HG03025 (cell line): ENCODE results near the gene AOPEP.

Source experiments
- ATAC-seq: cut with Tn5 transposase; IDR thresholded peaks from one replicate; pipeline ENCODE4 v1.9.1; 2021; ENCODE audit warnings: mild to moderate bottlenecking, moderate library complexity; ENCODE audit not compliant: unreplicated experiment, low FRiP score

The AOPEP gene

DNA sequence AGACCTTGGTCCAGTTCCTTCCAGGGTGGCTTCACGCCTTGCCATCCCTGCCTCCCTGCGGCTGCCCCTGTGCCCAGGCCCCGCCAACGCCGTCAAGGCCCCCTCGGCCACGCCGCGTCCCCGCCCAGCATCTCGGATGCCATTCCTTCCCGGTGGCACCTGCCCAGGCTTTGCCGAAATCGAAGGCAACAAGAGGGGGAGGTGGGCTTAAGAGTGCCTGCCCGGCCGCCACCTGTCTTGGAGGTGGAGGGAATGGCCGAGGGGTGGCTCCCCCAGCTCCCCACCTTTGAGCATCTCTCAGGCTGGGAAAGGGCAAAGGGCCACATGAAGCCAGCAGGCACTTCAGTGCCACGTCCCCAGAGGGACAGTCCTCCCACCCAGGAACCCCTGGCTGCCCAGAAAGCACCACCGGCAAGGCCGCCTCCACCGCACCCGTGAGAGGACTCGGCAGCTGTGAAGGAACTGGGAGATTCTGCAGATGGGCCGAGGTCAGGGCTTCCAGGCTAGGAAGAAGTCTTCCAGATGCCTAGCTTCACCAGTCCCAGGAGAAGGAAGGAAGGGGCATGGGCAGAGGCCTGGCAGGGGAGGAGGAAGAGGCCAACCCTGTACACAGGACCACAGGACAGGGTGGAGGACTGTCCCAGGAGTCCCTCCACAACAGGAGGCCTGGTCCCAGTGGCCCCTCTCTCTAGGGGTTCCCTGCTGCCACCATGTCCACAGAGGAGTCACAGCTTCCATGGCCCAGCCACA lies 373.0 kb downstream of the AOPEP start:
- no peak for ATAC-seq

DNA sequence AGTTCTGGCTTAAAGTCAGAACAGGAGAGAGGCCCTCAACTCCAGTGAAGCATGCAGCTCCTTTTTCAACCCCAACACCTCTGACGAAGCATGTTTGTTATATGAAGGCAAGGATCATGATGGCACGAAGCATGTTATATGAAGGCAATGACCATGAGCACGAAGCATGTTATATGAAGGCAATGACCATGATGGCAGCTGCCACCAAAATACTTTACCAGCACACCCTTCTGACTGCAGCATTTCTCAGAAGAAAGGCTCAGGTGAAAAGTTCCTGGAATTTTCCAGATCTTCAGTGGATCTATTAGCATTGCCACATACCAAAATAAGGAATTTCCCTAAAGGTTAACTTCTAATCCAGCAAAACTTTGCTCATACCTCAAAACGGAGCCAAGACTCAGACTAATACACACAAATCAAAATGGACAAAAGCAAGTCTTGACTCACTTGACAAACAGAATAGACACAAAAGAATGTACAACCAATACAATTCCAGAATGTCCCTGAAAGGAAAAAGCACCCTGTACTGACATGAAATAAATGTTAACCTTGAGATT lies 373.6 kb downstream of the AOPEP start:
- ATAC-seq = no peak

DNA sequence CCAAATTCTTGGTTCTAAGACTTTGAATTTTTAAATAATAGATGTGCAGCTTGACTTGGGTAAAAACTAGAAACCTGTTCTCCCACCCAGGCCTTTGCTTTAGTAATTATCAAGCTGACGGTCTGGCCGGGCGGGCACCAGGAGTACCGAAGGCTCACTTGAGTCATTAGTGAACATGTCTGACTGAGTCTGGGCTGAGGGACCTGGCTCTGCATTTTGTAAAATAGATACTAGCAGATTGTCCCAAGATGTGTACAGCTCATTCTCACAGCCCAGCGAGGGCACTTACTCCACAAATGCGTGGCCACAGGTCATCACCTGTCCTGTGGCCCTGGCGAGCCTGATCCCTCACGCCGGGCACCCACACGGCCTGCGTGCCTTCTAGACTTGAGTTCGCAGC lies 374.8 kb downstream of the AOPEP start:
- ATAC-seq = no peak

DNA sequence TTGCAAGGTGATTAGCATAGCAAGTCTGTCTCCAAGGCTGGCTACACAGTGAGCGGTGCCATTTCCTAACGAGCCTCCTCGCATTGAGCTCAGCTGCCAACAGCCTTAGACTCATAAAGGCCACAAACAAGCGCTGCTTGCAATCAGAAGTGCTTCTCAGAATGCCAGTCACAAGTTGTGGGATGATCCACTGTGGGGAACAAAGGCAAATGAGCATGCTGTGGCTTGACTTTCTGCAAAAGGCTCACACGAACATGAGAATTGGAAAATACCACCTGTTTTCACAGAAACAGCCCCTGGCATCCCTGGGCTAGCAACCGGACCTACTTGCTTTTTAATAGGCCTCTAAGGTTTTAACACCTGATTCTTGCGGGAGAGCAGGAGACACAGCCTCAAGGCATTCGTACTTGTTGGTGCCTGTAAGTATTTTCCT lies 375.5 kb downstream of the AOPEP start:
- no peak for ATAC-seq

DNA sequence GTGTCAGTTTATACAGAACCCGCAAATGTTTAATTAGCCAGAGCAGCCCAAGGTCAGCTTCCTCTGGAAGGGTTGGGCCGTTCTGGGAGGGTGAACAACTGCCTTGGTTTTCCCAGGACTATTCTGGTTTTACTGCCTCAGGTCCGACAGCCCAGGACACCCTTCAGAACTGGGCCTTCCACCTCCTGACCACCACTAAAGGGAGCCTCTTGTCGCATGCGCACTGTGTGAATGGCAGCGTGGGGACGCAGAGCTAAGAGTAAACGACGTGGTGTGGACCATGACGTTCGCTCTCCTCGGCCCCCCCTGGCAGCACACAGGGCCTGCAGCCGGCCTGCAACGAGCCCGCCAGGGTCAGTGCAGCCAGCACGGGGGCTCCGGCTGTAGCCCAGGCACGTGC lies 376.1 kb downstream of the AOPEP start:
- ATAC-seq = no peak

DNA sequence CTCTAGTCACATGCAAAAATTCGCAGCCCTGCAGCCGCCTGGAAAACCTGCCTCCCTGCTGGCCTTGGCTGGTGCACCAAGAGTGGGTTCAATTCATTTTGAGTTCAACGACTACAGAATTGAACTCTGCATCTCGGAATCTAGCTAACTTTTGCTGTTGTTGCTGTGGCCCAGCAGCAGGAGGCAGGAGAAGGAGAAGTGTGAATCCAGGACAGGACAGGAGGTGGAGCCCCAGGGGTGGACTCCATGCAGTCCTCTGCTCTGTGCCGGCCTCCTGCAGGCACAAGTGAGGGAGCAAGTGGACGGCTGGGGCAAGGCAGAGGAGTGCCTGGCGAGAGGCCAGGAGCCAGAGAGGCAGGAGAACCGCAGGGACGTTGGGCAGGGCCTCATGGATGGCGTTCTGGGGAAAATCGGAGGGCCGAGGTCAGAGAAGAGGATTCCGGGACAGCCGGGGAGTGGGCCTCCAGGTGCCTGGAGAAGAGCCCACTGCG lies 376.8 kb downstream of the AOPEP start:
- no peak for ATAC-seq

DNA sequence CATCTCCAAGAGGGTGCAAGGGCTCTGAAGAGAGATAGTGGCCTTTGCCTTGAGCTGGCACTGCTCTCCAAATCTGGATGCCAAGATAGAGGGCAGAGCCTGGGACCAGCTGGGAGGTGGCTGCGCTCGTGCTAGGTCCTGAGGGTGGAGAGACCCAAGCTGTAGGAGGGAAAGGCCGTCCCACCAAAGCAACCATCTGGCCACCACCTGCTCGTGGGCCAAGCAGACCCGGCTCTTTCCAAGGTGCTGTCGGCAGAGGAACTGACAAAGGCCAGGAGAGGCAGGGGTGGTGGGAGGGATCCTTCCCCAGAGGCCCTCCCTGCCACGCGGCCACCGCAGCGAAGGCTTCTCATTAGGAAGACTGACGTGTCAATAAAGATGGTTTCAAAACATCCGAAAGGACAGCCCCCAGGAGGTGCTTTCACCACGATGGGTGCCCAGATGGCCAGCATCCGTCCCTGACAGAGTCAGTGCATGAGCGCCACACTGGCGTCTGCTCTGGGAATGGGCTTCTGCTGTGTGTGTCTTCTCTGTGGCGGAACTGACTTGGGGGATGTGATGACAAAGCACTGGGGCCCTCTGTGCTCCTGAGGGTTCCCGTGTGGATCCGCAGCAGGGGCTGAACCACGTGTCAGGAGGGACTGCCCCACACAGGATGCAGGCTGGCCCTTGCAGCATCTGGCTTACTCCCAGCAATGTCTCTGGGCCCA lies 377.5 kb downstream of the AOPEP start:
- no peak for ATAC-seq

DNA sequence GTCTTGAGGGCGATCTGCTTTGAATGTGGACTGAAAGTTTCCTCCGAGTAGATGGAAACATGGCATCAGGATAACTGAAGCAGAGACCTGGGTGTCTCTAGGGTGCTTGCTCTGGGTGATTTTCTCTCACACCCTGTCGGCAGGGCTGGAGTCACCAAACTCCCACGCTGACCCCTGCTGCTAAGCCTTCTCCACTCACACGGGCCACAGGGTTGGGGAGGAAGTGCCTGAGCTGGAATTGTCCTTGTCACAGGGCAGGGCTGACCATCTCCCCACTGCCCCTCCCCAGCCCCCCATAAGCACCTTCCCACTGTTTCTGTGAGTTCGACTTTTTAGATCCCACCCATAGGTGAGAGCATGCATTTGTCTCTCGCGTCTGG lies 378.1 kb downstream of the AOPEP start:
- no peak for ATAC-seq

DNA sequence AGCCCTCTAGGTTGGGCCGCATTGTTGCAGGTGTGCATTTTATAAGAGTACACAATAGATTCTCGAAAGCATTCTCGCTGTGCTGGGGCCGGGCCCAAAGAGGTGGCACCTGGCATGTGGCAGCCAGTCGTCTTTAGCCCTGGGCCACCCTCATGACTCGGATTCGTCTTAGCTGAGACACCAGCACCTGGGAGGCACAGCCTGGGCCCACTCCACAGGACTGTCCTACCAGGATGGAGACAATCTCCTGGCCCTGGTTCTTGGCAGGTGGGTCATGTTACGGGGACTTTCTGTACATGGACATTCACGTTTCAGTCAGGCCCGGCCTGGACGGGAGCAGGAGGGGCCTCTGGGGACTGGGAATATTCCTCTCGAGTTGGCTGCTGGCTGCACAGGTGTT lies 378.5 kb downstream of the AOPEP start:
- no peak for ATAC-seq

DNA sequence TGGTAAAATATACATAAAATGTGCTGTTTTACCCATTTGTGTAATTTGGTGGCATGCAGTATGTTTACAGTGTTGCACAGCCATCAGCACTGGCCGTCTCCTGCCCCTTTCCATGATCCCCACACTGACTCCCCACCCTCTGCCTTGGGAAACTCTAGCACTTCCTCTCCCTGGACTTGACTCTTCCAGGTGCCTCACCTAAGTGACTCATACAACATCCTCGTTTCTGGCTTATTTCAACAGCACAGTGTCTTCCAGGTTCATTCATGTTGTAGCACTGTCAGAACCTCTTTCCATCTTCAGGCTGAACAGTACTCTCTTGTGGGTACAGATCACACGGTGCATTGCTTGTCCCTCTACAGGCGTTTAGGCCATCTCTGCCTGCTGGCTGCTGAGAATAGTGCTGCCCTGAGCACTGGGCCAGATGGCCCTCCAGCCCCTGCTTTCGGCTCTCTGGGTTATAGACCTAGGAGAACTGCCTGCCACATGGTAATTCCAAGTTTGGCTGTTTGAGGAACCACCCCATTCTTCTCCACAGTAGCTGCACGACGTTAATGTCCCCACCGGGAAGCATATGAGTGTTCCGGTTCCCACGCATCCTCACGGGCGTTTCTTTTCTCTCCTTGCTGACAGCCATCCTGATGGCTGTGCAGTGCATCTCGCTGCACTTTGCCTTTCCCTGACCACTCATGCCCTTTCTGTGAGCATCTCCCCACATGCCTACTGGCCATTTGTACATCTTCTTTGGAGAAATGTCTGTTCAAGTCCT lies 379.2 kb downstream of the AOPEP start:
- no peak for ATAC-seq

DNA sequence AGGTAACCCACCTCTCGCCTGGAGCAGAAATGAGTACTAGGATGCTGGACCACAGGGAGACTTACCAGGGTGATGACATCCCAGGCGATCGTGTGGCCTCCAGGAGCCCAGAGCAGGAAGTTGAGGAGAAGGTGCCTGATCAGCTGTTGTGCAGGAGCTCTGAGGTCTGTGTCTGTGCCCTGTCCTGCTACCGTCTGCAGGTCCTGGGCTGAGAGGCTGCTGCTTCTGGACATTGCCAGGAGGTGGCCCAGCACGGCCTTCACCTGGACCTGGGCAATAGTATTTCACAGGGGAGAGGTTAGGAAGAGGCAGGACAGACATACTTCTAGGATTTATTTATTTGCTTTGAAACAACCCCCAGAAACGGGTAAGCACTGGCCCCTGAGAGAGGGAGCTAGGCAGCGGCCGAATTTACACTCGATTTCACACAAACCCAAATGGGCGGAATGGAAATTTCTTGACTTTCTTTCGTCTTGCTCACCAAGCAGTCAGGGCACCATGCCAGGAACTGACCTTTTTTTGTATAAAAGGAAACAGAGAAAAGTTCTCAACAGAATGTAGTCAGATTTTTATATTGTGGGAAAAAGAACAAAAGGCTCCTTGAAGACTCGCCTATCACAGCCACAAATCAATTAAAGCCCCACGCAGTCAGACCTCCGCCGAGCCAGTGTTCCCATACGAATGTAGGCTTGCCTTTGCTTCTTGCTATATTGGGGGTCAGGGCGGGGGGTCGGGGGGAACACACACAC lies 380.7 kb downstream of the AOPEP start:
- ATAC-seq = no peak

DNA sequence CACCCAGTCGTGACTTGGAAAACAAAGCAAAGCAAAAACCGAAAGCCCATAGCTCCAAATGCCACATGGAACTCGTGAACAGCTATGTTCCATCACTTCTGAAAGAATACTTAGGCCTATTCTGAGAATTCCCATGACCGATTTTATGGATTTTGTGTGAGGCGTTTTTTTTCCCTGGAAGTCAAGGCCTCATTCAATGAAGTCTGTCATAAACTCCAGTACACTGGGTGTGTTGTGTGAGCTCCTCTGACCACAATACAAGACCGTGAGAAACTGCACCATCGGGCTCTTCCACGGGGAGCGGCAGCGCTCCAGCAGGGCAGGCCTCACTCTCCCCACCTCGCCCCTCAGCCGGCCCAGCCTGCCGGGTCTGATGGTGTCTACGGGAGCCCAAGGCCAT lies 381.5 kb downstream of the AOPEP start:
- no peak for ATAC-seq

DNA sequence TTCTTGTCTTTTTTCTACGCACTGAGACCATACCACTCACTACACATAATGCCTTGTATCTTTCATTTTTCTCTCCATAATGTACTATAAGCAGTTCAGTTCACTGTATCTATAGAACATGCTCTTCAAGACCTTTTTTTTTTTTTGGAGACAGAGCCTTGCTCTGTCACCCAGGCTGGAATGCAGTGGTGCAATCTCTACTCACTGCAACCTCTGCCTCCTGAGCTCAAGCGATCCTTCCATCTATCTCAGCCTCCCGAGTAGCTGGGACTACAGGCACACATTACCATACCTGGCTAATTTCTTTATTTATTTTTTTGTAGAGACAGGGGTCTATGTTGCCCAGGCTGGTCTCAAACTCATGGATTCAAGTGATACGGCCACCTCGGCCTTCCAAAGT lies 382.3 kb downstream of the AOPEP start:
- ATAC-seq = no peak

DNA sequence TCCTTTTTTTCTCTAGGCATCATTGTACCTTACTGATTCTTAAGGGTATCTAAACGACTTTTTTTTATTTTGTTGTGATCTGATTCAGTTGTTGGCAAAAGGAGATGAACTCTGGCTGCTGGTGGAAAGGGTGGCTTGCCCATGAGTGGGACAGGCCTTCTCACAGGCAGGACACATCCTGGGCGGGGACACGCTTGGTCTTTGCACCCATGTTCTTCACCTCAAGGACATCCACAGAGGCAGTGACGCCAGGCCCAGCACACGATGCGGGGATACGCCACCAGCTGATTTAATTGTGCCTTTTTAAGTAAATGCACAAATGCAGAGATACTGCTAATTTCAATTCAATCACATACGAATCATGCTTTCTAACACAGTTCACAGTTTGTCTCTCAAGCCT lies 383.0 kb downstream of the AOPEP start:
- ATAC-seq = no peak

DNA sequence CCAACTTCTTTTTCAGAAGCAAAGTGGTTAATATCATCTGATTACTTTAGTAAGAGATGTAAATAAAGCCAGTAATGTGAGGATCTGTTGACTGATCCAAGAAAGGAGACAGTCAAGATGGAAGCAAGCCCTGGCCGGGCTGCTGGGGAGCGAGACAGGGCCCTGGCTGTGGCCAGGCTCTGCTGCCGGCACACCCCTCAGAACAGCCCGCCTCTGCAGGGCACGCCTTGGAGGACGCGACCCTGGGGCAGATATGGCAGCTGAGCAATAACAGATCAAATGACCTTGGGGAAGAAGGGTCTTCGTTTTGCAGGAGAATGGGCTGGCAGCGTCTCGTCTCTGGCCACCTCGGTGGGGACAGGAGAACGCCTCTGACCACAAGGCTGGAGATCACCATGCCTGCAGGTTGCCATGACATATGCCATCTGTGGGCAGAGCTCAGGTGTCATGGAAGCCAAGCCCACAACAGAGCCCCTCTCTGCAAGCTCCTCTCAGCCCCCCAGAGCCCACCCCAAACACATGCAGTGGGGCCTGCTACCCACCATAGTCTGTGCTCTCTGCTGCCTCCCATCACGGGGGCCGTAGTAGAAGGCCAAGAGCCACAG lies 384.5 kb downstream of the AOPEP start:
- ATAC-seq = no peak

DNA sequence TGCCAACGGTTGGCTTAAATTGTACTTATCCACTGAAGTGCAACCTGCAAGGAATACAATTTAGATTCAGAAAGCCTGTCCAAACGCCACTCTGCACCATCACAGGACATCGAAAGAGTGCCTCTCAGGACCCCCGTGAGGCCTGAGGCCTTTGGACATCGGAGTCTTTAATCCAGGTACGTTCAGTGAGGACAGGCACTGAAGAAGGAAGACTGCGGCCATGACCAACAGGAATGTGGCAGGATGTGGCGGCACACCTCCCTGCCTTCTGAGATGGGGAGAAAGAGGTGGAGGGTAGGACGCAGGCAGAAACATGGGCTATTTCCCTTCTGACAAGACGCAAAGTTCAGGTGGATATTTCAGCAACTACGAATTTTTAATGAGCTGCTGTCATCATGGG lies 385.2 kb downstream of the AOPEP start:
- ATAC-seq = no peak

DNA sequence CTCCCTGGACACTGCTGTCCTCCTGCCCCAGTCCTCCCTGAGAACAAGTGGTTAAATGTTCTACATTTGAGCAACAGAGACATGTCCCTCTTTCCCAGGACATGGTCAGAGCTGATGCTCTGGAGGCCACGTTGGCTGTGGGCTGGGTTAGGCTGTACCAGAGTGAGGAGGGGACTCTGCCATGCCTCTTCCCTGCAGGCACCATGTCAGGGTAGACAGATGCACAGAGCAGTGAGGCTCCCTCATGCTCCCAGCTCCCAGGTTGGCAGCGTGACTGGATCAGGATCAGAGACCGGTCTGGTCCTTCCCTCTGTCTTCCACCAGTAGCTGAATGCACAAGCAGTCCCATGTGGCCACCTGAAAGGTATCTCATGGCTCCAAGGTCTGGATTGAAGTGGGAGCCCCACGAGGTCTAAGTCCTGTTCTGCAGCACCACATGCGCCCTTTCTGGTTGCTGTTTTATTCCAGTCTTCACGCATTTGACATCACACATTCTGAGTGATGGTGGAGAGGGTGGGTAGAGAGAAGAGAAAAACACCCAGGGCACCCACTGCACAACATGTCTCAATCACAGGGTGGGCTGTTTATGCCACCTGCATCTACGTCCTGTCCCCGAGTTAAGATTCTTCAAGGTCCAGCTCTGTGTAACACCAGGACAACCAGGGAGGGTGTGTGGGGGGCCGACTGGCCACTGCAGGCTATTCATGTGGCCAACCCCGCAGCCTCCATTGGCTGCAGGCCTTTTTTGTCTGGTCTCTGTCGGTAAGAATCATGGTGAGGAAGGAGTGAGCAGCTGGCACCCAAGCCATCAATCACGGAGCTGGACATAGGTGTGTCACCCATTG lies 386.2 kb downstream of the AOPEP start:
- ATAC-seq = no peak

DNA sequence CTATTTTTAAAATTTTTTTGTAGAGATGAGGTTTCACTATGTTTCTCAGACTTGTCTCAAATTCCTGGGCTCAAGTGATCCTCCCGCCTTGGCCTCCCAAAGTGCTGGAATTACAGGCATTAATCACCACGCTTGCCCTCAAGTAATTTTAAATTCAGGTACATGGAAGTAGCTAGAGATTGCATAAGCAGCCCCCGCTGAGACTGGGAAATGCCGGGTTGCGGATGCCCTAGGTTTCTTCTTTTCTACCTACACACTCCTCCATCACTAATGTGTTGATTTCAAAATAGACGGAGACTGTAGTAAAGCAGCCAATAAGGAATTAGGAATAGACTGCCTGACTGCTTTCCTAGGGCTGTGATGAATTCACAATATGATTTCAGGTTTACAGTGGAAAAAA lies 388.6 kb downstream of the AOPEP start:
- no peak for ATAC-seq
